Measurements from ENCODE around the gene CLEC1A.

The CLEC1A gene

GRCh38 chr12:10097521-10097920, 1.3 kb downstream of the CLEC1A start:
- no peak for DNase-seq

DNA sequence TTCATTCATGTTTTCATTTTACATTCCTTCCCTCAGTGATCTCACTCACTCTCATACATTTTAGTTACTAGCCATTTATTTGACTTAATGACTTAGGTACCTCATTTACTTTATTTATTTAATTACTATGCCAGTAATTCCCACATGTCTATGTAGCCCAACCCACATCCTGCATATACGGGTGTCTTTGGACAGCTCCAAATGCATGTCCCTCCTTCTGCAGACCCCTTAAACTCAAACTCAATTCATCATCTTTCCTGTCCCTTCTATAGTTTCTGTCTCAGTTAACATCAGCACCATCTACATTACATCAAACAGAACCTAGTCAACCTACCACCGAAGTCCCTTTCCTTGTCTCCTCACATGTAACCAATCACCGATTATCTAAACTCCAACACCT, 2.8 kb downstream of the CLEC1A start:
- no peak for DNase-seq

GRCh38 chr12:10094646-10095395, 4.0 kb downstream of the CLEC1A start:
- no peak for DNase-seq

GRCh38 chr12:10088955-10089900, 9.6 kb downstream of the CLEC1A start:
- no peak for DNase-seq

DNA sequence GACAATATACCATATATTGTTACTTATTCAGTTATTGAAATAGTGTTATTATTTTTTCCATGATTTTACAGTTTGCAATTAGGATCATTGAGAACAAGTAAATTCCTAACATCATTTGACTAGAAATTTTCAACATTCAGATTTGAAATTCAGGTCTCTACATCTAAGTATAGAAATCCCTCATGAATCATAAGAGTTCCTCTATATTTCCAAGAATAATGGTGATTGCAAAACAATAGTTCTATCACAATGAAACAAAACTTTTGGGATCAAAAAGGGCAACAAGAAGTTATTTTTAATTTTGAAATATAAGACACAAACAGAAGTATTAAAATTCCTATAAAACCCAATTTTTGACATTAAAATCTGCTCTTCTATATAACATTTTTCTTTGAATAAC, 10.8 kb downstream of the CLEC1A start:
- DNase-seq, result no peak

DNA sequence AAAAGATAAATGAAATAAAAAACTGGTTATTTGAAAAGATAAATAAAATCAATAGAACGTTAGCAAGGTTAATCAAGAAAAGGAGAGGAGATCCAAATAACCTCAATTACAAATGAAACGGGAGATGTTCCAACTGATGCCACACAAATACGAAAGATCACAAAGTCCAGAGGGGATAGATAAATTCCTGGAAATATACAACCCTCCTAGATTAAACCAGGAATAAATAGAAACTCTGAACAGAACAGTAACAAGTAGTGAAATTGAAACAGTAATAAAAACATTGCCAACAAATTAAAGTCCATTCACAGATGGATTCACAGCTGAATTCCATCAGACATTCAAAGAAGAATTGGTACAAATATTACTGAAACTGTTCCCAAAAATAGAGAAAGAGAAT, 12.4 kb downstream of the CLEC1A start:
- DNase-seq, result no peak

GRCh38 chr12:10084733-10085132, 14.1 kb downstream of the CLEC1A start:
- no peak for DNase-seq

DNA sequence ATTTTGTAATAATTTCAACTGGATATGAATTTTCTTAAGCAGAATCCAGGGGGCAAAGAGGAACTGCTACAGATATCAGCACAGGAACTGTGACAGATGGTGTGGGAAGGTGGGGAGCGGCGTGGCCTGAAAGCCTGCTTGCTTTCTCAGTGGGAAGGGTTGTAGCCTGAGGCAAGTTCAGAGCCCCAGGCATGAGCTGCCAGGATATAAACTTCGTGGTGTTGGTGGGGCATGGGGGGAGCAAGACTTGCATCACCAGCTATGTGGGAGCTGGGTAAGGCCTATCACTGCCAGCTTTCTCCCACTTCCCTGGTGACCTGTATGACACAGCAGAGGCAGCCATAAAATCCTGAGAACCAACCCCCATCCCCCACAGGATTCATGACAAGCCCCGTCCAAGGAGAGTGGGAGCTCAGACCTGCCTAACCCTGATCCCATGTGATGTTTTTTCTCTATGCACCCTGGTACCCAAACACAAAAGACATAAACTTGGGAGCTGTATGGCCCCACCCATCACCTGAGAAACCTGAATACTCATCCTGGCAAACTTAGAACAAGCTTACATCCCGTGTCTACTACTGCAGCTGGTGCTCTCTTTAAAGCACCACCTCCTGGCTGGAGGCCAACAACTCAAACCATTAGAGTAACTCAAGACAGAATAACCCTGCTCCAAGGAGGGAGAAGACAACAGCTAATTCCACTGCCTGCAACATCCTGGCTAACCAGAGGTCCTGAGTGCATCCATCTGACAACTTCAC, 16.5 kb downstream of the CLEC1A start:
- no peak for DNase-seq

- DNase-seq, result no peak
These were observed 23.3 kb downstream of the CLEC1A start for GRCh38 chr12:10075451-10075850.

DNA sequence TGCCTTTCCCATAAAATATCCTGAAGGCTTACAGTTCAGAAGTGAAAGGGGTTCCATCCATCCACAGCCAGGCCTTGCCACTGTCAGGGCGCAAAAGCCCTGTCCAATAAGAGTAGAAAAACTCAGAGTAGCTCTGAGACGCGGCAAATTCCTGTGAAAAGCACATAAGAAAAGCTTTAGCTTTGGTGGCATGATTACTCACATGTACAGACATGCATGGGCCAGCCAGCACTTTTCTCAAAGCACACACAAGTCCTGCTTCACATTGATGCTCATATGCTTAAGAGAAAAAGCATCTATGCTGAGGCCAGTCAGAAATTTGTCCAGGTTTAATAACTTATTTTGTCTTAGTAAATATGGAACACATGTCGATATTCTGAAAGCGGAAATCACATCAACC, 25.5 kb downstream of the CLEC1A start:
- DNase-seq, result no peak

- no peak for DNase-seq
These were observed 26.7 kb downstream of the CLEC1A start for GRCh38 chr12:10072131-10072530.

DNA sequence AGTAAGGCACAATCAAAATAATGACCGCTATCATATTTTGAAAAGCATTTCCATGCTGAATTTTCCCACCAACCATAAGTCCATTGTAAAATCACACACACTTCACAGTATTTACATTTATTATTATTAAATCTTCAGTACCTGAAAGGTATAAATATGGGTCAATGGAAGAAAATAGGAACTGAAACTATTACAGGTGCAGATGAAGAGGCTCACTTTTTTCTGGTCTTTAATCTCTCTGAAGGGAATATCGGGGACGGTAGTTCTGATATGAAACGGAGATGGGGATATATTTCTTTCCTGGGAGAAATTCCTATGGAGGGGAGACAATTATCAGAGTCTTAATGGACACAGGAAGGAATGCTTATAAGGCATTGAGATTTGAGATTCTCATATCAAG, 28.4 kb downstream of the CLEC1A start:
- DNase-seq, result no peak

DNA sequence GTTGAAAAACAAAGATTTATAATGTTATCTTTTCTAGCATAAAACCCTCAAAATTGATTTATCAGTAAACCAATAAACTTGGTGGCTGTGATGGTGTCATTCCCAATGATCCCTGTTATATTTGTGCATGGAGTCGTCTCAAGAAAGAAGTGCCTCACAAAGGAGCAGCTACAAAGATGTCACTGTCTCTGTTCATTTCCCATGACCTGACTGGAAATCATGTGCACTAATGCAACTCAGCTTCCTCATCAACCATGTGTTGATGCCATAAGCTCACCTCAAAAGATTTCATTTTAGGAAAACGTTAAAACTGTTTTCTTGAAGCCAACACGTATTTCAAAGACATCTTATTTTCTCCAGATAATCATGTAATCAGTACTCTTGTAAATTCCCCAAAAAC, 28.8 kb downstream of the CLEC1A start:
- DNase-seq, result no peak

GRCh38 chr12:10069099-10069498, 29.7 kb downstream of the CLEC1A start:
- no peak for DNase-seq

GRCh38 chr12:10068644-10069043, 30.1 kb downstream of the CLEC1A start:
- no peak for DNase-seq

DNA sequence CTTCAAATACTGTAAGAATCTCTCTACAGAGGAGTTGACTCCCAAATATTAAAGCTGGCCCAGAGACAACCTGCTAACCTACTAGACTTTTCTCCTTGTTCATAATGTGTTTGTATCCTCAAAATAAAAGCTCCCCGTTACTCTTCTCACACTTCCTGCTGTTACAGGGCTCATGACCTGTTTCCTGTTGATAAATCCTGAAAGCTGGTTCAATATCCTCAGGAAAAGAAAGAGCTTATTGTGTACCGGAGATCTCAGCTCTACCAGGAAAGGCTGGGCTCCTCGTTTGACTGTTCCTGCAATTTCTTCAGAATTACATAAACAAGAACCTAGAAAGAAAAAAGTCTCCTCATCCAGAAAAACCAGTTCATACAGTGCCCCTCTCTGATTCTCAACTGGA, 30.8 kb downstream of the CLEC1A start:
- no peak for DNase-seq

DNA sequence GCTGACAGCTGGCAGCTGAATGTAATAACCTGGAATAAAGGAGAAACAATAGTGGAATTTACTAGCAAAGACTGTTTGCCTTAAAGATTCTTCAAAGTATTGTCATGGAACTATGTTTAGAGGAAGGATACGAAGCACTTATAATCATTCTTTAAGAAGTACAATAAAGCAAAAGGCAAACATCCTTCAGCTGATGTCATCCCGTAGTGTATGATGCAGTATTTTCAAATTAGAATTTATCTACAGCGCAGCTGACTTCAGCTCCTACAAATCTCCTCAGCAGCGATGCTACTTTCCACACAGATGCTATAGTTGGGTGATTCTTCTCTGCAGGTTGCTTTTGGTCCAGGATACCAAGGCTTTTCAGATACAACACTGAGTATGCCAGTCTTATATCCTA, 31.5 kb downstream of the CLEC1A start:
- DNase-seq, result no peak

GRCh38 chr12:10065241-10065640, 33.5 kb downstream of the CLEC1A start:
- no peak for DNase-seq

DNA sequence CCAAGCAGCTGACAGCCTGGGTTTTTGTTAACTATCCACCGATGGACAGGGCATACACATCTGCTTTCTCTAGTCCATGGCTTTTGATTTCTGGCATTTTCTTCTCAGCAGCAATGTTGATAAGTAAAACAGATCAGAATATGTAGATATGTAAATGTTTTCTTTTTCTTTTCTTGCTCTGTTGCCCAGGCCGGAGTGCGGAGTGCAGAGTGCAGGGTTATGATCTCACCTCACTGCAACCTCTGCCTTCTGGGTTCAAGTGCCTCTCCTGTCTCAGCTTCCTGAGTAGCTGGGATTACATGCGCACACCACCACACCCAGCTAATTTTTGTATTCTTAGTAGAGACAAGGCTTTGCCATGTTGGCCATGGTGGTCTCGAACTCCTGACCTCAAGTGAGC, 40.4 kb downstream of the CLEC1A start:
- no peak for DNase-seq

DNA sequence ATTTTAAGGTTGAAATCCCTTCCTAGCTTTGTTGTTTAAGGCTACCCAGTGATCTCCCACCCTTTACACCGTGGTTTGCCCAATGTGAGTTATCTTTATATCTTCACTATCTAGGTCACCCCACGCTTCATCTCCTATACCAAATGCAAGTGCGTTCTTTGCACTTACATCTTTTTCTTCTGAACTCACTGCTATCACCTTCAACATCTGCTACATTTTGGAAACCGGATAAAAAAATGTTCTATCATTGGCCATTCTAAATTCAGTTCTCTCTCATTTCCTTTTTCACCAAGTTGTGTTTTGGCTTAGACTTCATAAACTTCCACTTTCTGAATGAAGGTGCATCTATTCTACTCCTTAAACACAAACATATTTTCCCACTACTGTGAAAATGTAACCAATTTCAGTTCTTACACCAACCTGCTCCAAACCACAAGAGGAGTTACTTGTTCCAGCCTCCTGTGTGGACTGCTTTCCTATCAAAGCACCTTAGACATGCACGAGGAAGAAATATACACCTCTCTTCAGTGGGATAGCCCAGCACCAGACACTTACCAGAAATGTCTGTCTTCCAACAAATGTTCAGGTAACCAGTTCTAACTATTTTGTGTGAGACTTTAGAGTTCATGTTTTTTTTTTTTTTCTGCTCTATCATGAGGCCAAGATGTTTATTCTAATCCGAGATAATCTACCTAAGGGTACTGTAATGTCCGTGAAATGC, 46.4 kb downstream of the CLEC1A start:
- no peak for DNase-seq

- DNase-seq, result no peak
These were observed 50.3 kb downstream of the CLEC1A start for GRCh38 chr12:10048526-10048925.

GRCh38 chr12:10042167-10042566, 56.6 kb downstream of the CLEC1A start:
- no peak for DNase-seq

All from right hindlimb (tissue), 1 donor.